GM19193 (cell line): ENCODE results near the gene TBL1XR1.

ENCODE experiments used
- POLR2A ChIP-seq: IDR thresholded peaks from 4 replicates; pipeline ENCODE4 v1.6.1; 2011; ENCODE audit not compliant: insufficient read depth, insufficient read length; ENCODE audit errors: extremely low read depth

The TBL1XR1 gene

GRCh38 chr3:177056927-177057326 lies 140.4 kb downstream of the TBL1XR1 start:
- no peak for TF ChIP-seq POLR2A

GRCh38 chr3:177055605-177056571 lies 141.4 kb downstream of the TBL1XR1 start:
- no peak for TF ChIP-seq POLR2A

DNA sequence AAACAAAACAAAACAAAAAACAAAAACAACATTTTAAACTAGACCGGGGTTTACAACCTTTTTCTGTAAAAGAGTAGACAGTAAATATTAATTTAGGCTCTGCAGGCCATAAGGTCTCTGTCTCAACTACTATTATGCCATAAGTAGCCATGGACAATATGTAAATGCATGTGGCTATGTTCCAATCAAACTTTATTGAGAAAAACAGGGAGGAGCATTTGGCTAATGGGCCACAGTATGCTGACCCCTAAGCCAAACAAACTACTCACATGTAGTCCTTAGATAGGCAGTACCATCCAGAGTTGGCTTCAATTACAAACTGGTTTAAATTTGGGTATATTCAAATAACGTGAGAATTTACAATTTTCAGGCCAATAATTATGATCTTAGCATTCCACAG lies 144.2 kb downstream of the TBL1XR1 start:
- TF ChIP-seq POLR2A = no peak

GRCh38 chr3:177051411-177051810 lies 145.9 kb downstream of the TBL1XR1 start:
- TF ChIP-seq POLR2A = no peak

DNA sequence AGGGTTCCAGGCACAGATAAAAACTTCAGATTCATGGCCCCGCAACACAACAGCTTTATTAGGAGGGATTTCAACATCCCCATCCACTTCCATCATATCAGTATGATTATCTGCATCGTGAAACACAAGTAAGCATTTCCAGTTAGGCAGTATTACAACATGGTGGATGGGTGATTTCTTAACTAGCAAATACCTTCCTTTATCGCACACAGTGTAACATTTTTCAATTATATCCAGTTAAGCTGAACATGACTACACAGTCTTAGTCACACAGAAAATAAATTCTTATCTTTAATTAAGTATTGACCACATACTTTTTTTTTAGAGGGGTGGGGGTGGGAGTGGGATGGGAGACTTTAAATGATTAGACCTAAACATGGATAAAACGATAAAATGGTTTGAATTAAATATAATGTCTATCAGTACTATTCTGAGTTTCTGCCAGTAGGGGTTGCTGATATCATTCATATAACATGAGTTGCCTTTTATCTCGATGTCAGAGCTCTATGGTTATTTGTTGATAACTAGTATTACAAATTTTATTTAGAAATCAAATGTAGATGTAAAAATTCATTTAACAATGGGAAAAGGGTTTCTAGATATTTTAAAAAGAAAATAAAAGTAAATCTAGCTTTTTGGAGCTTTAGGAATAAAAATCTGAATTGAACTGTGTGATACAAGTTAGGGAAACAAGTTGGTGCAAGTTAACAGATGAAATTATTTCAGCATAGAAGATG lies 146.6 kb downstream of the TBL1XR1 start:
- no peak for TF ChIP-seq POLR2A

- no peak for TF ChIP-seq POLR2A
Observed at GRCh38 chr3:177045767-177046166, 151.5 kb downstream of the TBL1XR1 start.

DNA sequence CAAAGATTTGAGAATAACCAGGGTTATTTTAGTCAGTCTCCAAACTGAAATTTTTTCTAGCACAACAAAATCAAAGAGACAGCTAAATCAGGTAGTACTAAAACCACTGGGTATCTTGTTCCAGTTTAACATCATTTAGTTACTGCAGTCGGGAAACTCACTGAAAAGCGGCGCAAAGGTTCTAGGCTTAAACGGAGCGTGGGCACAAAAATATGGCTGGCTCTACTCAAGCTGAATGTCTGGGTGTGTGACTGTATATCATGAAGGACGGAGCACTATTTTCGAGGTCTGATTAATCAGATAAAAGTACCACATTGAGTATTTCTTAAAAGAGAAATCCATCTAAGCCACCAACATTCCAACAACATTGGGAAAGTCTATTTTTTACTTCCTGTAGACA lies 152.1 kb downstream of the TBL1XR1 start:
- no peak for TF ChIP-seq POLR2A

GRCh38 chr3:177041730-177042551 lies 155.3 kb downstream of the TBL1XR1 start:
- no peak for TF ChIP-seq POLR2A

- no peak for TF ChIP-seq POLR2A
Observed at GRCh38 chr3:177041021-177041729, 156.1 kb downstream of the TBL1XR1 start.

- TF ChIP-seq POLR2A = no peak
Observed at GRCh38 chr3:177039490-177040274, 157.6 kb downstream of the TBL1XR1 start.

DNA sequence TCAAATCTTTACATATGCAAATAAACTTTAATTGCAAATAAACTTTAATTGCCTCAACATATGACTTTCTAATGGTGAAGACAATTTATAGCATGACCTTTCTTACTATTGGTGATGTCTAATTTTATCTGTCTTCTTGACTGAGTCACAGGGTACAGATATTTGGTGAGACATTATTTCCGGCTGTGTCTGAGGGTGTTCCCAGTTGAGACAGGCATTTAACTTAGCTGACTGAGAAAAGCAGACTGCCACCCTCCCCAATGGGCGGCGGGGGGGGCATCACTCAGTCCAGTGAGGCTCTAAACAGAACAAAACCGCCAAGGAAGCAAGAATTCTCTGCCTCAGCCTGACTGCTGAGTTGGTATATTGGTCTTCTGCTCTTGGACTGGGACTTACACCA lies 160.0 kb downstream of the TBL1XR1 start:
- TF ChIP-seq POLR2A = no peak

DNA sequence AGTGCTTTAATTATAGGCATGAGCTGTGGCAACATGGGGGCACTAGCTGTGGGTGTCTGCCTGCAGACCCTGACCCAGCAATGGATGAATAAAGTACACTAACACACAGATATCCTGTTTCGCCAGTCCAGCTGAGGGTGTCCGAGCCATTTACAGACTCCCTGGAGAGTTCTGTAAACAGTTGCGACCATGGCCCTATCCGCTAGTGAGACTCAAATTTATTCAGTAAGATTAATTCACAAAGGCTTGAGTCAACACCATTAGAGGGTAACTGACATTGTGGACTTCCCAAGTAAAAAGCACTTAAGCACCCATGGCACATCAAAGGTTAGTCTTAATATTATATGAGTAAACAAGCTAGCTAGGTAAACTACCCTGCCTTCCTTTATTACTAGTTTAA lies 161.6 kb downstream of the TBL1XR1 start:
- TF ChIP-seq POLR2A = no peak

GRCh38 chr3:177034832-177035475 lies 162.3 kb downstream of the TBL1XR1 start:
- no peak for TF ChIP-seq POLR2A

GRCh38 chr3:177026505-177027277 lies 170.6 kb downstream of the TBL1XR1 start:
- TF ChIP-seq POLR2A = no peak
